Measurements from ENCODE around the gene AHDC1.

DNA sequence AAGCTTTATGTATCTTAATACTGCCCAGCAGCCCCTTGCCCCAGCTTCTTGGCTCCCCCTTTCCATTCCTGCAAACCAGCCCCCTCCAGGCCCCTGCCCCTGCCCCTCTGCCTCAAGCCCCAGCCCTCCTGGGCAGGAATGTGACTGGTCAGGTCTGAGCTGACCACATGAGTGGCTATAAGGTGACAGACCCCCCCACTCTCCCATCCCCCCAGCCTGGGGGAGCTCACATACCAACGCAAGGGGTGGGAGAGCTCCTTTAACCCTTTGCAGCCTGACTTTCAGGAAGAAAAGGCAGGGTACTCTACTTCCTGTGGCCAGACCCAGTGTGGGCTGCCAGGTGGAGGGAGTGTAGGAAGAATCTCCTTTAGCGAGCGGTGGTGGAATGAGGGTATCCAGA lies 33.2 kb downstream of the AHDC1 start:
- TF ChIP-seq MAX (IDR thresholded peaks at IDR 0.05; ENCODE audit: insufficient read depth, insufficient read length) = no peak
- TF ChIP-seq POLR2AphosphoS5 (IDR thresholded peaks at IDR 0.05; ENCODE audit: insufficient read depth, low read depth, low read length) = no peak
- no peak for TF ChIP-seq EZH2 (IDR thresholded peaks at IDR 0.05; ENCODE audit: borderline replicate concordance, low read depth, low read length, severe bottlenecking)
- TF ChIP-seq CTCF (IDR thresholded peaks at IDR 0.05; ENCODE audit: extremely low read depth in 1 of 2, insufficient read depth in 1 of 2, low read depth in 1 of 2, low read length in 2 of 2) = no peak
- TF ChIP-seq POLR2A (IDR thresholded peaks at IDR 0.05; ENCODE audit: low read depth, low read length) = no peak
- TF ChIP-seq FOS (IDR thresholded peaks at IDR 0.05; ENCODE audit: borderline replicate concordance, insufficient read depth, low read length) = no peak
